Motor neuron (in vitro differentiated cells): ENCODE data around the gene NUP98. TPM values are rescaled to one million over a fixed set of nuclear protein-coding genes. Genes with fewer than 3 reads are reported as not detected.
A peak's percentile ranks its signal among the peaks of the same experiment; 100 is the strongest.
"Not testable (repeated sequence)": the region's sequence is repeated elsewhere in the genome, so short reads cannot be mapped to it uniquely, and the experiment has no call there.

Experiments
- ATAC-seq, 8 experiments: fragments of 200-7000 bp; cut with Tn5 transposase; replicated peaks in 6 of 8; 2 replicates each; pipeline ENCODE4 v1.8.0; 2021; ENCODE audit warnings: mild to moderate bottlenecking in 8 of 8, moderate library complexity in 8 of 8
- H3K27ac ChIP-seq, 2 donors: fragments of 250-450 bp; sonication (Bioruptor Pico); 2 replicates each; pipeline ENCODE4 v1.9.0; 2021; ENCODE audit warnings: antibody characterized with exemption in 2 of 2, mild to moderate bottlenecking in 2 of 2, moderate library complexity in 1 of 2
- H3K4me1 ChIP-seq, 2 donors: fragments of 250-450 bp; sonication (Bioruptor Pico); replicated peaks in 1 of 2; 2 replicates each; pipeline ENCODE4 v1.6.1; 2021; ENCODE audit warnings: antibody characterized with exemption in 2 of 2, mild to moderate bottlenecking in 2 of 2, moderate library complexity in 1 of 2
- H3K4me3 ChIP-seq, 5 donors: fragments of 250-450 bp; sonication (Bioruptor Pico); 2 replicates each; pipeline ENCODE4 v1.9.0; 2021; ENCODE audit warnings: antibody characterized with exemption in 5 of 5, mild to moderate bottlenecking in 5 of 5, moderate library complexity in 4 of 5
- WGBS, 10 experiments: fragments of 450-650 bp; shearing (Covaris generic); methylation state at CpG; one replicate each; pipeline ENCODE4 v1.0.0; 2022; 5-methylcytosine and 5-hydroxymethylcytosine counted together
- in situ Hi-C, 9 experiments: fragments of 400-800 bp; cut with MboI; loops; one replicate each; pipeline ENCODE4 v1.15.0; 2021; ENCODE audit warnings: low sequenced_read_pairs in 9 of 9, low pct_unique_long_range_greater_than_20kb in 2 of 9; ENCODE audit not compliant: unreplicated experiment in 9 of 9
- total RNA-seq, 8 experiments: library from RNA; unstranded; fragments of 300-600 nt; gene quantifications; 2 replicates each; pipeline versions ENCODE4 v1.2.3 to v1.2.4, GENCODE V29; 2022

The NUP98 gene
- total RNA-seq, 8 experiments from 2014 or later = 27.0 to 115 (median 50.0) TPM

GRCh38 chr11:3808861-3809623 lies 11.7 kb upstream of the NUP98 start:
- peak overlapping the region; percentile 37 to 55 (median 48) for H3K4me3 ChIP-seq
- WGBS, 10 experiments = 0 to 80% (median 27%) methylated on average over 1 to 5 of the region's 5 CpGs; no CpG with 5 or more reads in 4 of the 10 experiments
- no peak overlapping the region for H3K27ac ChIP-seq
- in situ Hi-C loops = no loop called here
- peaks cover 0 to 2% of the 10 kb centered on the region in 2 donors for H3K4me1 ChIP-seq
- peak in 3 of 8 experiments; percentile 60 to 68 (median 65) for ATAC-seq

- ATAC-seq = peak; percentile 77 to 89 (median 86)
- 0 to 13% (median 3%) methylated on average over 4 to 16 of the region's 55 CpGs; no CpG with 5 or more reads in 4 of the 10 experiments for WGBS, 10 experiments
- Histone ChIP-seq H3K27ac (no peak within 1 kb of the TSS), H3K4me1 (peaks cover 0 to 2% of the 10 kb centered on the region in 2 donors), H3K4me3 (peak within 1 kb of the TSS; percentile 37 to 55 (median 48))
- in situ Hi-C loops = no loop called here
Measured at GRCh38 chr11:3807909-3808860, 10.8 kb upstream of the NUP98 start, which contains the start of gene PGAP2. TSS of gene PGAP2 (plus strand) at chr11:3808560. CDS start at chr11:3811260, 2,700 bp downstream.

GRCh38 chr11:3803726-3804495 lies 6.6 kb upstream of the NUP98 start:
- Histone ChIP-seq H3K27ac (no peak overlapping the region), H3K4me3 (no peak overlapping the region), H3K4me1 (peaks cover 0 to 2% of the 10 kb centered on the region in 2 donors)
- 60 to 100% (median 86%) methylated on average over 1 to 10 of the region's 11 CpGs; no CpG with 5 or more reads in 1 of the 10 experiments for WGBS, 10 experiments
- no peak for ATAC-seq
- in situ Hi-C loops = no loop called here

GRCh38 chr11:3802011-3802790 lies 4.8 kb upstream of the NUP98 start:
- peaks cover 0 to 4% of the 10 kb centered on the region in 2 donors for H3K4me1 ChIP-seq
- in situ Hi-C loops = no loop called here
- H3K4me3 ChIP-seq = no peak overlapping the region
- ATAC-seq = no peak
- no peak overlapping the region for H3K27ac ChIP-seq
- 27 to 100% (median 90%) methylated on average over 2 to 4 of the region's 4 CpGs; no CpG with 5 or more reads in 1 of the 10 experiments for WGBS, 10 experiments

DNA sequence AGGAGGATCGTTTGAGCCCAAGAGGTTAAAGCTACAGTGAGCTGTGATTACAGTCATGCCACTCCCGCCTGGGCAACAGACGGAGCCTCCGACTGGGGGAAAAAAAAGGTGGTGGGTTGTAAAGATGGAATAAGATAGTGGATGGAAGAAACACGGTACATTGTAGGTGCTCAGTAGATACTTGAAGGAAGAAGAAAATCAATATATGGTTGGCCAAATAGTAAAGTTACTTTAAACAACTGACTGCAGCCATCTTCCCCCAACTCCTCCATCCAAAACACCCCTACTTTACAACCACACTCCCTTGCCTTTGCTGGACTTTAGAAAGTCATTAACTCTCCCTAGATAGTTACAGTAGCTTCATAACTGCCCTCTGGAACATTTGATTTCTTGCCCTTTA lies 2.5 kb upstream of the NUP98 start:
- WGBS, 10 experiments = 70 to 95% (median 80%) methylated on average over 2 to 4 of the region's 5 CpGs; no CpG with 5 or more reads in 3 of the 10 experiments
- H3K27ac ChIP-seq = no peak overlapping the region
- no peak overlapping the region for H3K4me3 ChIP-seq
- in situ Hi-C loops = no loop called here
- H3K4me1 ChIP-seq = peaks cover 4 to 5% of the 10 kb centered on the region in 2 donors
- ATAC-seq = no peak

DNA sequence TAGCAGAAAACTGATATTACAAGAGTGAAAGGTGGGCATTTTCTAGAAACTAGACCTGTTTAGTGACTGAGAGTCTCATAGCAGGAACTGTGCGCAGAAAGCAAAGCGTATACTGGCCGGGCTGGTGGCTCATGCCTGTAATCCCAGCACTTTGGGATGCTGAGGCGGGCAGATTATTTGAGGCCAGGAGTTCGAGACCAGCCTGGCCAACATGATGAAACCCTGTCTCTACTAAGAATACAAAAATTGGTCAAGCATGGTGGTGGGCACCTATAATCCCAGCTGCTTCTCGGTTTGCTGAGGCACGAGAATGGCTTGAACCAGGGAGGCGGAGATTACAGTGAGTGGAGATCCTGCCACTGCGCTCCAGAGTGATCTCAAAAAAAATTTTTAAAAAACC lies 1.8 kb upstream of the NUP98 start:
- in situ Hi-C loops = no loop called here

DNA sequence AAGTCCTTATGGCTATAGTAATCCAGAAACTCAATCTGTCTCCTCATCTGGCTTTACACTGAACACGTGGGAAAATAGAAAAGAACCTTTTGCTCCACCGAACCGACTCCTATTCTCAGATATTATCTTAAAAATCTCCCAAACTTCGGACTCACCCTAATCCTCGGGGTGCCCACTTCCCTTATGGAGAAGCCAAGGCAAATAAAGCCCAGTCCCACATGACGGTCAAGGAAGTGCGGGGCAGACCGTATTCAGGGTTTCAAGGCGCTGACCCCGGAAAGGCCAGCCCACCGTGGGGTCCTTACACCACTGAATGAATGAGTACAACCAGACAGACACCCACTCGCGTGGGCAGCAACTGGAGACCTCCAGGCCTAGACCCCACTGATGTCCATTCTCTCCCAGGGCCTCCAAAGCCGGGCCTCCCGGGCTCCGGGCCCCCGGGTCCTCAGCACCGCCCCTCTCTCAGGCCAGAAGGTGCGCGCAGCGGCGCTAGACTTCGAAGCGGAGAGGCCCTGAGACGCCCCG lies 489 bp downstream of the NUP98 start:
- ATAC-seq = peak; percentile 17 to 39 (median 29)
- 0% methylated on average over 1 to 11 of the region's 26 CpGs; no CpG with 5 or more reads in 4 of the 10 experiments for WGBS, 10 experiments
- Histone ChIP-seq H3K27ac (peak overlapping the region; percentile 88 to 97), H3K4me1 (peaks cover 4 to 5% of the 10 kb centered on the region in 2 donors), H3K4me3 (peak overlapping the region; percentile 70 to 94 (median 76))
- in situ Hi-C loops = no loop called here

More for the DNA sequence above, 1.8 kb upstream of the NUP98 start:
- Histone ChIP-seq H3K27ac (no peak overlapping the region), H3K4me1 (peaks cover 4 to 5% of the 10 kb centered on the region in 2 donors), H3K4me3 (no peak overlapping the region)
- 86 to 100% (median 94%) methylated on average over 2 to 6 of the region's 9 CpGs; no CpG with 5 or more reads in 3 of the 10 experiments for WGBS, 10 experiments
- ATAC-seq = no peak

- 0 to 45% (median 12%) methylated on average over 1 to 14 of the region's 14 CpGs for WGBS, 10 experiments
- H3K27ac ChIP-seq = no peak overlapping the region
- no peak for ATAC-seq
- in situ Hi-C loops = no loop called here
- H3K4me3 ChIP-seq = peak overlapping the region; percentile 70 to 94 (median 76)
- H3K4me1 ChIP-seq = peaks cover 4 to 5% of the 10 kb centered on the region in 2 donors
Measured at GRCh38 chr11:3796346-3796745, 1.0 kb downstream of the NUP98 start.

DNA sequence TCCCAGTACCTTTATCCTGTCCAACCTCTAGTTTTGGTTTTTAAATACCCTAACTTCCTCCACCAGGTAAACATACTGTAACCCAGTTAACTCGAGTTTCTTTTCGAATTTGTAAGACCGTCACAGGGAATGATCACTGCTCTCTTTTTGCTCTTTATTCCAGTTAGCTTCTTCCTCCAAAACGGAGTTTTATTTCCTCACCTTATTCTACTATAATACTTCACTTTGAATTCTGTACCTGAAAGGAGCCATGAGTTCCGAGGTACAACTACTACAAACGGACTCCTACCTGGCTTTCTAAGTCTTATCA lies 1.4 kb downstream of the NUP98 start:
- Histone ChIP-seq H3K4me3 (peak overlapping the region; percentile 70 to 94 (median 76)), H3K27ac (no peak overlapping the region), H3K4me1 (peaks cover 4 to 5% of the 10 kb centered on the region in 2 donors)
- WGBS, 10 experiments = 32 to 55% (median 46%) methylated on average over 3 to 6 of the region's 6 CpGs
- no peak for ATAC-seq
- in situ Hi-C loops = no loop called here

GRCh38 chr11:3795131-3796001 lies 2.0 kb downstream of the NUP98 start:
- H3K4me3 ChIP-seq = peak overlapping the region in 4 of 5 donors; percentile 70 to 89 (median 74)
- in situ Hi-C loops = no loop called here
- no peak for ATAC-seq
- no peak overlapping the region for H3K27ac ChIP-seq
- H3K4me1 ChIP-seq = peaks cover 4 to 5% of the 10 kb centered on the region in 2 donors
- WGBS, 10 experiments = 69 to 100% (median 90%) methylated on average over 2 to 8 of the region's 8 CpGs

DNA sequence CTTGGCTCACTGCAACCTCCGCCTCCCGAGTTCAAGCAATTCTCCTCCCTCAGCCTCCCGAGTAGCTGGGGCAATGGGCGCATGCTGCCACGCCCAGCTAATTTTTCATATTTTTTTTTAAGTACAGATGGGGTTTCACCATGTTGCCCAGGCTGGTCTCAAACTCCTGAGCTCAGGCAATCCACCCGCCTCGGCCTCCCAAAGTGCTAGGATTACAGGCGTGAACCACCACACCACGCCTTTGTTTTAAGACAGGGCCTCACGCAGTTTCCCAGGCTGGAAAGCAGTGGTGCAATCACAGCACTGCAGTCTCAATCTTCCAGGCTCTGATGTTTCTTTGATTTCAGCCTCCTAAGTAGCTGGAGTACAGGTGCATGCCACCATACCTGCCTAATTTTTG lies 3.0 kb downstream of the NUP98 start:
- H3K4me1 ChIP-seq, in situ Hi-C loops, ATAC-seq, H3K27ac ChIP-seq, H3K4me3 ChIP-seq: not testable (repeated sequence)
- WGBS, 10 experiments = 86 to 100% (median 97%) methylated on average over 3 to 8 of the region's 10 CpGs; no CpG with 5 or more reads in 4 of the 10 experiments
